WTC11 (cell line): ENCODE measurements around the gene PHOX2B. TPM values are rescaled to one million over a fixed set of nuclear protein-coding genes. Genes with fewer than 3 reads are reported as not detected.

Source experiments
- ATAC-seq: fragments of 200-7000 bp; cut with Tn5 transposase; 2 replicates; pipeline ENCODE4 v1.10.0; 2021; ENCODE audit warnings: mild to moderate bottlenecking, moderate library complexity
- CTCF ChIA-PET: fragments of 300-600 bp; sonication (Branson Sonifier 250); formaldehyde crosslinking; loops from one replicate; lab custom pipeline; 2021; ENCODE audit warnings: antibody characterized with exemption; lab: Charles Lee
- POLR2A ChIA-PET: fragments of 350-600 bp; sonication (Branson Sonifier 250); formaldehyde crosslinking; loops from one replicate; lab custom pipeline; 2021; ENCODE audit warnings: antibody characterized with exemption; lab: Charles Lee
- DNase-seq: peaks from one replicate; pipeline ENCODE4 v3.0.0; 2021; ENCODE audit warnings: low spot score
- H3K27ac Mint-ChIP-seq: 2 replicates; pipeline ENCODE4 v1.8.0; 2021; ENCODE audit warnings: mixed read lengths
- H3K27me3 Mint-ChIP-seq: 2 replicates; pipeline ENCODE4 v1.8.0; 2021; ENCODE audit warnings: low read depth, mild to moderate bottlenecking, moderate library complexity, mixed read lengths
- H3K36me3 Mint-ChIP-seq: 2 replicates; pipeline ENCODE4 v1.8.0; 2021; ENCODE audit warnings: mixed read lengths
- H3K4me1 Mint-ChIP-seq: 2 replicates; pipeline ENCODE4 v1.8.0; 2022; ENCODE audit warnings: mixed read lengths
- H3K4me3 Mint-ChIP-seq: 2 replicates; pipeline ENCODE4 v1.8.0; 2021; ENCODE audit warnings: mild to moderate bottlenecking, moderate library complexity, mixed read lengths
- H3K9me3 Mint-ChIP-seq: 2 replicates; pipeline ENCODE4 v1.8.0; 2021; ENCODE audit warnings: mixed read lengths
- CTCF ChIP-seq: fragments of 200-600 bp; IDR thresholded peaks from 2 replicates; pipeline ENCODE4 v1.8.0; 2022; ENCODE audit warnings: antibody characterized with exemption
- ESRRA ChIP-seq: sonication (generic); formaldehyde crosslinking; IDR thresholded peaks from 2 replicates; pipeline ENCODE4 v1.8.1; 2022; ENCODE audit warnings: mild to moderate bottlenecking, missing genetic modification reagents, borderline replicate concordance
- ETV6 ChIP-seq: sonication (generic); formaldehyde crosslinking; IDR thresholded peaks from 2 replicates; pipeline ENCODE4 v1.8.1; 2022; ENCODE audit warnings: mild to moderate bottlenecking, missing genetic modification reagents
- FOXJ3 ChIP-seq: sonication (generic); formaldehyde crosslinking; IDR thresholded peaks from 2 replicates; pipeline ENCODE4 v1.9.0; 2021; ENCODE audit warnings: missing genetic modification reagents, mild to moderate bottlenecking, borderline replicate concordance
- FOXK1 ChIP-seq: sonication (generic); formaldehyde crosslinking; IDR thresholded peaks from 2 replicates; pipeline ENCODE4 v1.8.0; 2022; ENCODE audit warnings: mild to moderate bottlenecking, moderate library complexity, missing genetic modification reagents
- GRHL2 ChIP-seq: fragments of 250-450 bp; sonication (Bioruptor Pico); IDR thresholded peaks from 2 replicates; pipeline ENCODE4 v1.8.0; 2022; ENCODE audit warnings: mild to moderate bottlenecking, moderate library complexity; ENCODE audit not compliant: insufficient replicate concordance, severe bottlenecking
- JAZF1 ChIP-seq: fragments of 250-450 bp; sonication (Bioruptor Pico); IDR thresholded peaks from 2 replicates; pipeline ENCODE4 v1.9.0; 2021; ENCODE audit warnings: moderate library complexity, mild to moderate bottlenecking, inconsistent platforms
- MYBL2 ChIP-seq: sonication (generic); formaldehyde crosslinking; IDR thresholded peaks from 2 replicates; pipeline ENCODE4 v1.8.1; 2023; ENCODE audit warnings: mild to moderate bottlenecking, moderate library complexity, missing genetic modification reagents
- NFE2L1 ChIP-seq: sonication (generic); formaldehyde crosslinking; IDR thresholded peaks from 2 replicates; pipeline ENCODE4 v1.8.1; 2023; ENCODE audit warnings: missing genetic modification reagents
- PRRX2 ChIP-seq: fragments of 250-450 bp; sonication (Bioruptor Pico); IDR thresholded peaks from 2 replicates; pipeline ENCODE4 v1.8.0; 2021; ENCODE audit warnings: mild to moderate bottlenecking
- SP1 ChIP-seq: sonication (generic); formaldehyde crosslinking; conservative IDR thresholded peaks from 2 replicates; pipeline ENCODE4 v1.8.1; 2022; ENCODE audit warnings: missing genetic modification reagents
- TP53 ChIP-seq: sonication (generic); formaldehyde crosslinking; IDR thresholded peaks from 2 replicates; pipeline ENCODE4 v1.8.1; 2023; ENCODE audit warnings: mild to moderate bottlenecking, missing genetic modification reagents
- ZBTB21 ChIP-seq: sonication (generic); formaldehyde crosslinking; IDR thresholded peaks from 2 replicates; pipeline ENCODE4 v1.8.1; 2023; ENCODE audit warnings: mild to moderate bottlenecking, missing genetic modification reagents, borderline replicate concordance
- ZMAT4 ChIP-seq: fragments of 250-450 bp; sonication (Bioruptor Pico); IDR thresholded peaks from 2 replicates; pipeline ENCODE4 v1.9.0; 2021; ENCODE audit warnings: mild to moderate bottlenecking
- ZNF416 ChIP-seq: fragments of 250-450 bp; sonication (Bioruptor Pico); IDR thresholded peaks from 2 replicates; pipeline ENCODE4 v1.9.0; 2021; ENCODE audit warnings: mild to moderate bottlenecking, inconsistent platforms
- total RNA-seq: library from RNA; stranded (reverse); gene quantifications from 3 replicates; pipeline ENCODE4 v1.2.3, GENCODE V29; 2021
- TF ChIP-seq, protein P1 (sequence below): sonication (generic); formaldehyde crosslinking; IDR thresholded peaks from 2 replicates; pipeline ENCODE4 v1.8.1; 2023; ENCODE audit warnings: mild to moderate bottlenecking, missing genetic modification reagents
- TF ChIP-seq, protein P2 (sequence below): sonication (generic); formaldehyde crosslinking; IDR thresholded peaks from 2 replicates; pipeline ENCODE4 v1.8.0; 2022; ENCODE audit warnings: mild to moderate bottlenecking, missing genetic modification reagents
- TF ChIP-seq, protein P3 (sequence below): fragments of 250-450 bp; sonication (Bioruptor Pico); IDR thresholded peaks from 2 replicates; pipeline ENCODE4 v1.9.0; 2021; ENCODE audit warnings: moderate library complexity, mild to moderate bottlenecking, inconsistent platforms, borderline replicate concordance
- TF ChIP-seq, protein P4 (sequence below): fragments of 250-450 bp; sonication (Bioruptor Pico); IDR thresholded peaks from 2 replicates; pipeline ENCODE4 v2.1.2; 2022; ENCODE audit warnings: mild to moderate bottlenecking, moderate library complexity
- TF ChIP-seq, protein P5 (sequence below): fragments of 250-450 bp; sonication (Bioruptor Pico); IDR thresholded peaks from 2 replicates; pipeline ENCODE4 v1.8.0; 2021; ENCODE audit warnings: mild to moderate bottlenecking

PHOX2B gene
- total RNA-seq, 1 experiment from 2014 or later, result not detected

GRCh38 chr4:41763729-41764128 is 15.2 kb upstream of the PHOX2B start (continued):
- TF ChIP-seq, protein P1, sequence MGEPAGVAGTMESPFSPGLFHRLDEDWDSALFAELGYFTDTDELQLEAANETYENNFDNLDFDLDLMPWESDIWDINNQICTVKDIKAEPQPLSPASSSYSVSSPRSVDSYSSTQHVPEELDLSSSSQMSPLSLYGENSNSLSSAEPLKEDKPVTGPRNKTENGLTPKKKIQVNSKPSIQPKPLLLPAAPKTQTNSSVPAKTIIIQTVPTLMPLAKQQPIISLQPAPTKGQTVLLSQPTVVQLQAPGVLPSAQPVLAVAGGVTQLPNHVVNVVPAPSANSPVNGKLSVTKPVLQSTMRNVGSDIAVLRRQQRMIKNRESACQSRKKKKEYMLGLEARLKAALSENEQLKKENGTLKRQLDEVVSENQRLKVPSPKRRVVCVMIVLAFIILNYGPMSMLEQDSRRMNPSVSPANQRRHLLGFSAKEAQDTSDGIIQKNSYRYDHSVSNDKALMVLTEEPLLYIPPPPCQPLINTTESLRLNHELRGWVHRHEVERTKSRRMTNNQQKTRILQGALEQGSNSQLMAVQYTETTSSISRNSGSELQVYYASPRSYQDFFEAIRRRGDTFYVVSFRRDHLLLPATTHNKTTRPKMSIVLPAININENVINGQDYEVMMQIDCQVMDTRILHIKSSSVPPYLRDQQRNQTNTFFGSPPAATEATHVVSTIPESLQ, result no peak
- no peak for TF ChIP-seq PRRX2 (CRISPR knock-in tag)
- no peak for TF ChIP-seq ZMAT4
- TF ChIP-seq GRHL2, result no peak
- TF ChIP-seq SP1 (CRISPR knock-in tag), result no peak
- no peak for TF ChIP-seq ESRRA (CRISPR knock-in tag)
- TF ChIP-seq MYBL2 (CRISPR knock-in tag), result no peak
- TF ChIP-seq, protein P2, sequence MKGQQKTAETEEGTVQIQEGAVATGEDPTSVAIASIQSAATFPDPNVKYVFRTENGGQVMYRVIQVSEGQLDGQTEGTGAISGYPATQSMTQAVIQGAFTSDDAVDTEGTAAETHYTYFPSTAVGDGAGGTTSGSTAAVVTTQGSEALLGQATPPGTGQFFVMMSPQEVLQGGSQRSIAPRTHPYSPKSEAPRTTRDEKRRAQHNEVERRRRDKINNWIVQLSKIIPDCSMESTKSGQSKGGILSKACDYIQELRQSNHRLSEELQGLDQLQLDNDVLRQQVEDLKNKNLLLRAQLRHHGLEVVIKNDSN, result no peak
- TF ChIP-seq JAZF1 (CRISPR knock-in tag), result no peak
- TF ChIP-seq FOXK1, result no peak
- no peak for TF ChIP-seq FOXJ3
- TF ChIP-seq CTCF, result no peak

- Mint-ChIP-seq H3K4me3 (no peak overlapping the region), H3K4me1 (peaks cover 18% of the 10 kb centered on the region), H3K36me3 (no peaks in the 10 kb centered on the region), H3K27me3 (peaks cover 79% of the 10 kb centered on the region), H3K9me3 (no peaks in the 10 kb centered on the region), H3K27ac (no peak overlapping the region)
- CTCF ChIA-PET, result no interaction called here
- TF ChIP-seq TP53 (CRISPR knock-in tag) (no peak), ZNF416 (CRISPR knock-in tag) (no peak), ZBTB21 (CRISPR knock-in tag) (no peak), NFE2L1 (CRISPR knock-in tag) (no peak), ETV6 (CRISPR knock-in tag) (no peak)
- TF ChIP-seq, protein P3, sequence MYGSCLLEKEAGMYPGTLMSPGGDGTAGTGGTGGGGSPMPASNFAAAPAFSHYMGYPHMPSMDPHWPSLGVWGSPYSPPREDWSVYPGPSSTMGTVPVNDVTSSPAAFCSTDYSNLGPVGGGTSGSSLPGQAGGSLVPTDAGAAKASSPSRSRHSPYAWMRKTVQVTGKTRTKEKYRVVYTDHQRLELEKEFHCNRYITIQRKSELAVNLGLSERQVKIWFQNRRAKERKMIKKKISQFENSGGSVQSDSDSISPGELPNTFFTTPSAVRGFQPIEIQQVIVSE, result no peak
- TF ChIP-seq, protein P4, sequence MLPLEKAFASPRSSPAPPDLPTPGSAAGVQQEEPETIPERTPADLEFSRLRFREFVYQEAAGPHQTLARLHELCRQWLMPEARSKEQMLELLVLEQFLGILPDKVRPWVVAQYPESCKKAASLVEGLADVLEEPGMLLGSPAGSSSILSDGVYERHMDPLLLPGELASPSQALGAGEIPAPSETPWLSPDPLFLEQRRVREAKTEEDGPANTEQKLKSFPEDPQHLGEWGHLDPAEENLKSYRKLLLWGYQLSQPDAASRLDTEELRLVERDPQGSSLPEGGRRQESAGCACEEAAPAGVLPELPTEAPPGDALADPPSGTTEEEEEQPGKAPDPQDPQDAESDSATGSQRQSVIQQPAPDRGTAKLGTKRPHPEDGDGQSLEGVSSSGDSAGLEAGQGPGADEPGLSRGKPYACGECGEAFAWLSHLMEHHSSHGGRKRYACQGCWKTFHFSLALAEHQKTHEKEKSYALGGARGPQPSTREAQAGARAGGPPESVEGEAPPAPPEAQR, result no peak
- TF ChIP-seq, protein P5, sequence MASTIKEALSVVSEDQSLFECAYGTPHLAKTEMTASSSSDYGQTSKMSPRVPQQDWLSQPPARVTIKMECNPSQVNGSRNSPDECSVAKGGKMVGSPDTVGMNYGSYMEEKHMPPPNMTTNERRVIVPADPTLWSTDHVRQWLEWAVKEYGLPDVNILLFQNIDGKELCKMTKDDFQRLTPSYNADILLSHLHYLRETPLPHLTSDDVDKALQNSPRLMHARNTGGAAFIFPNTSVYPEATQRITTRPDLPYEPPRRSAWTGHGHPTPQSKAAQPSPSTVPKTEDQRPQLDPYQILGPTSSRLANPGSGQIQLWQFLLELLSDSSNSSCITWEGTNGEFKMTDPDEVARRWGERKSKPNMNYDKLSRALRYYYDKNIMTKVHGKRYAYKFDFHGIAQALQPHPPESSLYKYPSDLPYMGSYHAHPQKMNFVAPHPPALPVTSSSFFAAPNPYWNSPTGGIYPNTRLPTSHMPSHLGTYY, result no peak
- POLR2A ChIA-PET, result no interaction called here
- no peak for DNase-seq
- ATAC-seq, result no peak
Observed at GRCh38 chr4:41758884-41759283, 10.4 kb upstream of the PHOX2B start.
